HEK293 (cell line): ENCODE data around the gene GPX3.

ENCODE experiments used
- CTCF ChIP-seq: fragments of 450-650 bp; formaldehyde crosslinking; IDR thresholded peaks from 2 replicates; pipeline ENCODE4 v1.5.1; 2016; ENCODE audit warnings: missing biosample characterization, missing genetic modification characterization
- ELK4 ChIP-seq: IDR thresholded peaks from 2 replicates; pipeline ENCODE4 v1.6.1; 2011; ENCODE audit warnings: mild to moderate bottlenecking, low read depth, low read length, borderline replicate concordance
- GLI4 ChIP-seq: fragments of 450-650 bp; formaldehyde crosslinking; IDR thresholded peaks from 2 replicates; pipeline ENCODE4 v1.5.1; 2016; ENCODE audit warnings: missing biosample characterization, missing genetic modification characterization
- HOXA7 ChIP-seq: sonication (generic); formaldehyde crosslinking; IDR thresholded peaks from 2 replicates; pipeline ENCODE4 v1.8.1; 2022; ENCODE audit warnings: missing genetic modification reagents, borderline replicate concordance
- PATZ1 ChIP-seq: fragments of 450-650 bp; formaldehyde crosslinking; IDR thresholded peaks from 2 replicates; pipeline ENCODE4 v1.5.1; 2016; ENCODE audit warnings: missing biosample characterization, missing genetic modification characterization
- ZBTB1 ChIP-seq: fragments of 450-650 bp; formaldehyde crosslinking; IDR thresholded peaks from 2 replicates; pipeline ENCODE4 v1.5.1; 2016; ENCODE audit warnings: missing biosample characterization, missing genetic modification characterization
- ZBTB49 ChIP-seq: fragments of 450-650 bp; formaldehyde crosslinking; IDR thresholded peaks from 2 replicates; pipeline ENCODE4 v1.5.1; 2016; ENCODE audit warnings: missing biosample characterization, missing genetic modification characterization, low read depth
- ZNF366 ChIP-seq: fragments of 450-650 bp; formaldehyde crosslinking; conservative IDR thresholded peaks from 2 replicates; pipeline ENCODE4 v1.5.1; 2016; ENCODE audit warnings: missing biosample characterization, missing genetic modification characterization
- ZNF416 ChIP-seq: fragments of 450-650 bp; formaldehyde crosslinking; IDR thresholded peaks from 2 replicates; pipeline ENCODE4 v1.5.1; 2016; ENCODE audit warnings: missing biosample characterization, missing genetic modification characterization
- ZNF529 ChIP-seq: fragments of 450-650 bp; formaldehyde crosslinking; IDR thresholded peaks from 2 replicates; pipeline ENCODE4 v1.5.1; 2017; ENCODE audit warnings: missing genetic modification characterization, missing biosample characterization; ENCODE audit not compliant: insufficient replicate concordance
- ZSCAN30 ChIP-seq: fragments of 450-650 bp; IDR thresholded peaks from 2 replicates; pipeline ENCODE4 v1.5.1; 2018; ENCODE audit warnings: missing biosample characterization, mild to moderate bottlenecking, missing genetic modification characterization, moderate library complexity

- no peak for TF ChIP-seq ZBTB49 (tag by site-specific recombination)
- TF ChIP-seq CTCF (tag by site-specific recombination) = no peak
- TF ChIP-seq ZSCAN30 (tag by site-specific recombination) = no peak
- no peak for TF ChIP-seq ZNF529 (tag by site-specific recombination)
- TF ChIP-seq PATZ1 (tag by site-specific recombination) = no peak
- no peak for TF ChIP-seq ZNF366 (tag by site-specific recombination)
- TF ChIP-seq ZBTB1 (tag by site-specific recombination) = no peak
- no peak for TF ChIP-seq ZNF416 (tag by site-specific recombination)
- TF ChIP-seq ELK4 = no peak
- TF ChIP-seq GLI4 (tag by site-specific recombination) = no peak
- TF ChIP-seq HOXA7 (CRISPR knock-in tag) = no peak
Observed at GRCh38 chr5:151077419-151077818, 57.0 kb downstream of the GPX3 start.
